IPS DF 6.9 (cell line): ENCODE data around the gene PCED1B.

Experiments used
- DNase-seq: peaks from one replicate; pipeline ENCODE4 v3.0.0-alpha.2; 2013; ENCODE audit warnings: low read depth, low spot score
- H3K27ac ChIP-seq: one replicate; pipeline ENCODE4 v1.5.1; 2013; ENCODE audit warnings: low read length, control low read depth
- H3K27me3 ChIP-seq: 2 replicates; pipeline ENCODE4 v1.6.1; 2013; ENCODE audit warnings: mild to moderate bottlenecking, low read length; ENCODE audit not compliant: control insufficient read depth, insufficient read depth
- H3K36me3 ChIP-seq: 2 replicates; pipeline ENCODE4 v1.6.1; 2013; ENCODE audit warnings: low read length; ENCODE audit not compliant: control insufficient read depth, insufficient read depth
- H3K4me1 ChIP-seq: 2 replicates; pipeline ENCODE4 v1.6.1; 2013; ENCODE audit warnings: low read length; ENCODE audit not compliant: control insufficient read depth, insufficient read depth
- H3K4me3 ChIP-seq: 2 replicates; pipeline ENCODE4 v1.5.1; 2013; ENCODE audit warnings: mild to moderate bottlenecking, low read length
- H3K9me3 ChIP-seq: 2 replicates; pipeline ENCODE4 v1.6.1; 2013; ENCODE audit warnings: low read length, inconsistent platforms; ENCODE audit not compliant: control insufficient read depth, insufficient read depth
- WGBS: extraction: QIAGEN DNeasy Blood & Tissue Kit; methylation state at CpG from one replicate; pipeline ENCODE4 v1.1.7; 2013; ENCODE audit warnings: mixed read lengths, missing lambda C conversion rate; ENCODE audit not compliant: insufficient read length, insufficient coverage; 5-methylcytosine and 5-hydroxymethylcytosine counted together

PCED1B gene

DNA sequence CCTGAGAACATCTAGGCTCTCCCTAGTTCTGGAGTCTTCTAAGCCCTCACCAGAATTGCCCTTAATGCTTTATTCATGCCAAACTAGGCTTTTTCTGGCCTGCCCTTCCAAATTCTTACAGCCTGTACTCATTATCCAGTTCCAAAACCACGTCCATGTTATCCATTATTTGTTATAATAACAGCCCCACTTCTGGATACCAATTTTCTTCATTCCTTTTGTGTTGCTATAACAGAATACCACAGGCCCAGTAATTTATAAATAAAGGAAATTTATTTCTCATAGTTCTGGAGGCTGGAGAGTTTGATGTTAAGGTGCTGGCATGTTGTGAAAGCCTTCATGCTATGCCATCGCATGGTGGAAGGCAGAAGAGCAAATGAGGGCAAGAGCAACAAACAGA, 68.3 kb downstream of the PCED1B start:
- no peak for DNase-seq
- Histone ChIP-seq H3K36me3 (no peaks in the 10 kb centered on the region), H3K4me3 (no peak overlapping the region), H3K27me3 (no peaks in the 10 kb centered on the region), H3K9me3 (no peaks in the 10 kb centered on the region), H3K4me1 (no peaks in the 10 kb centered on the region), H3K27ac (no peak overlapping the region)
- whole genome bisulfite sequencing = no CpG with 5 or more reads among the region's 2 CpGs

- no peaks in the 10 kb centered on the region for H3K36me3 ChIP-seq
- H3K27me3 ChIP-seq = no peaks in the 10 kb centered on the region
- DNase-seq = no peak
- H3K4me1 ChIP-seq = no peaks in the 10 kb centered on the region
- no CpG with 5 or more reads among the region's 3 CpGs for WGBS
- no peak overlapping the region for H3K4me3 ChIP-seq
- H3K9me3 ChIP-seq = no peaks in the 10 kb centered on the region
- no peak overlapping the region for H3K27ac ChIP-seq
Measured at GRCh38 chr12:47149146-47149545, 69.7 kb downstream of the PCED1B start.

GRCh38 chr12:47152095-47152494, 72.7 kb downstream of the PCED1B start:
- Histone ChIP-seq H3K4me1 (no peaks in the 10 kb centered on the region), H3K27ac (no peak overlapping the region), H3K4me3 (no peak overlapping the region), H3K27me3 (no peaks in the 10 kb centered on the region), H3K9me3 (no peaks in the 10 kb centered on the region), H3K36me3 (no peaks in the 10 kb centered on the region)
- no peak for DNase-seq
- no CpG with 5 or more reads among the region's 1 CpG for WGBS

- Histone ChIP-seq H3K4me3 (no peak overlapping the region), H3K4me1 (no peaks in the 10 kb centered on the region), H3K9me3 (no peaks in the 10 kb centered on the region), H3K27ac (no peak overlapping the region), H3K27me3 (no peaks in the 10 kb centered on the region), H3K36me3 (no peaks in the 10 kb centered on the region)
- DNase-seq = no peak
- no CpG with 5 or more reads among the region's 3 CpGs for WGBS
Measured at GRCh38 chr12:47155457-47156166, 76.2 kb downstream of the PCED1B start.

DNA sequence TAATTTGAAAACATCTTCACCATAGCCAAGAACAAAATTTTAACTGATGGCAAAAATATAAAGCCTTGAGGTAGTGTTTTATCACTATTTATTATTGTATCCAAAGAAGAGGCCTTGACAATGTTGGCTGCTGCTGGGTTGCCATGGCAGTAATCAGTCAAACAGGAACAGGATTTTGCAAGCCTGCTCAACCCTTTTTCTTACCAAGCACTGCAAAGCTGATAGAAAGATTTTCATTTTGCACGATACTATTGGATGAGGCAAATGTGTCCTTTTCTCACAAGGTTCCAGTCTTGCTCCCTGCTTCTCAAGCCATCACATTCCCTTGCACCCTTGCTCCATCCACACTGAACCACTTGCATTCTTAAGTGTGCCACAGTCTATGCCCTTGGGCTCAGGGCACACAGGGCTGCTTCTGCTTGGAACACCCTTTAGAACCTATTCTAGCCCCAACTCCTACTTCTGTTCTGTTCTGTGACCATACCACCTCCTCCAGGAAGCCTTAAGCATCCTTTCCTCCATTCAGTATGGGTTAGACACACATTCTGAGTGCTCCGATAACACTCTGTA, 76.8 kb downstream of the PCED1B start:
- DNase-seq = no peak
- H3K36me3 ChIP-seq = no peaks in the 10 kb centered on the region
- H3K27ac ChIP-seq = no peak overlapping the region
- H3K4me3 ChIP-seq = no peak overlapping the region
- WGBS = no CpG with 5 or more reads among the region's 2 CpGs
- no peaks in the 10 kb centered on the region for H3K9me3 ChIP-seq
- no peaks in the 10 kb centered on the region for H3K27me3 ChIP-seq
- no peaks in the 10 kb centered on the region for H3K4me1 ChIP-seq

DNA sequence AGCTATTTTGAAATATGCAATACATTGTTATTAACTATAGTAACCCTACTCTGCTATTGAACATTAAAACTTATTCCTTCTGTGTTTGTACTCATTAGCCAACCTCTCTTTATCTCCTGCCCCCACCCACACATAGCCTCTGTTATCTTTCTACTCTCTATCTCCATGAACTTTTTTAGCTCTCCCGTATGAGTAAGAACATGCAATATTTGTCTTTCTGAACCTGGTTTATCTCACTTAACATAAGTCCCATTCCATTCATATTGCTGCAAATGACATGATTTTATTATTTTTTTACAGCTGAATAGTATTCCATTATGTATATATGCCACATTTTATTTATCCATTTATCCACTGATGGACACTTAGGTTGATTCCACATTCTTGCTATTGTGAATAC, 79.4 kb downstream of the PCED1B start:
- WGBS = no CpG with 5 or more reads among the region's 1 CpG

GRCh38 chr12:47159348-47159747, 79.9 kb downstream of the PCED1B start:
- Histone ChIP-seq H3K9me3 (no peaks in the 10 kb centered on the region), H3K4me3 (no peak overlapping the region), H3K27me3 (no peaks in the 10 kb centered on the region), H3K36me3 (no peaks in the 10 kb centered on the region), H3K4me1 (no peaks in the 10 kb centered on the region), H3K27ac (no peak overlapping the region)
- no CpG with 5 or more reads among the region's 1 CpG for WGBS
- DNase-seq = no peak

More for the DNA sequence above, 79.4 kb downstream of the PCED1B start:
- H3K9me3 ChIP-seq = no peaks in the 10 kb centered on the region
- no peaks in the 10 kb centered on the region for H3K4me1 ChIP-seq
- H3K27me3 ChIP-seq = no peaks in the 10 kb centered on the region
- H3K4me3 ChIP-seq = no peak overlapping the region
- H3K27ac ChIP-seq = no peak overlapping the region
- no peaks in the 10 kb centered on the region for H3K36me3 ChIP-seq
- no peak for DNase-seq

DNA sequence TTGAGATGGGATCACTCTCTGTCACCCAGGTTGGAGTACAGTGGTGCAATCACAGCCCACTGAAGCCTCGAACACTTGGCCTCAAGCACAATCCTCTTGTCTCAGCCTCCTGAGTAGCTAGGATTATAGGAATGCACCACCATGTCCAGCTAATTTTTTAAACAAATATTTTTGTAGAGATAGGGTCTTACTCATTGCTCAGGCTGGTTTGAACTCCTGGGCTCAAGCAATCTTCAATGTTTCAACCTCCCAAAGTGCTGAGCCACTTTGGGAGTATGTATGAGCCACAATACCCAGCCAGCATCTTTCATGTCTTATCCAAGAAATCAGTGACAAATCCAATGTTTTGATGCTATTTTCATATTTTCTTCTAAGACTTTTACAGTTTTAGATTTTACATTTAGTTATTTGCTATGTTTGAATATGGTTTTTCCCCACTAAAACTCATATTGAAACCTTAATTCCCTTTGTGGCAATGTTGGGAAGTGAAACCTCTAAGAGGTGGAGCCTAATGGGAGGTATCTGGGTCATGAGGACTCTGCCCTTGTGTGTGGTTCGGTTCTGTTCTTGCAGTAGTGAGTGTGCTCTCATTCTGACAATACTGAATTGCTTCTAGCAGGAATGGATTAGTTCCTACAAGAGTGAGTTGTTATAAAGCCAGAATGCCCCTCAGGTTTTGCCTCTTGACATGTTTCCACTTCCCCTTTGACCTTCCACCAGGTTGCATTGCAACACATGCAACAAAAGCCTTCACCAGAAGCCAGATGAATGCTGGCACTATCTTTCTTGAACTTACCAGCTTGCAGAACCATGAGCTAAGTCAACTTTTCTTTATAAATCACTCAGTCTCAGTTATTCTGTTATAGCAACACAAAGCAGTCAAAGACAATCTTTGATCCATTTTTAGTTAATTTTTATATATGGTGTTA, 81.2 kb downstream of the PCED1B start:
- no peak overlapping the region for H3K4me3 ChIP-seq
- DNase-seq = no peak
- no peak overlapping the region for H3K27ac ChIP-seq
- no peaks in the 10 kb centered on the region for H3K27me3 ChIP-seq
- no peaks in the 10 kb centered on the region for H3K36me3 ChIP-seq
- no CpG with 5 or more reads among the region's 2 CpGs for WGBS
- H3K9me3 ChIP-seq = no peaks in the 10 kb centered on the region
- H3K4me1 ChIP-seq = no peaks in the 10 kb centered on the region

DNA sequence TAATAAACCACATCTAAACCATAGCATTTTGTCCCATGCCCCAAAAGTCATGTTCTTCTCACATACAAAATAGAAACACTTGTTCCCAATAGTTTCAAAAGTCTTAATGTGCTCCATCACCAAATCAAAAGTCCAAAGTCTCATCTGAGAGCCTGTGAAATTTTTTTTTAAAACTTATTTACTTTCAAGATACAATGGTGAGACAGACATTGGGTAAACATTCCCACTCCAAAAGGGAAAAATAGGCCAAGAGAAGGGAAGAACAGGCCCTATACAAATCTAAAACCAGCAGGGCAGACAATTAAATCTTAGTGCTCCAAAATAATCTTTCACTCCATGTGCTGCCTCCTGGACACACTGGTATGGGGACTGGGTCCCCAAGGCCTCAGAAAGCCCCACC, 84.7 kb downstream of the PCED1B start:
- no peaks in the 10 kb centered on the region for H3K9me3 ChIP-seq
- H3K4me1 ChIP-seq = no peaks in the 10 kb centered on the region
- H3K27me3 ChIP-seq = no peaks in the 10 kb centered on the region
- H3K4me3 ChIP-seq = no peak overlapping the region
- H3K27ac ChIP-seq = no peak overlapping the region
- no peak for DNase-seq
- no peaks in the 10 kb centered on the region for H3K36me3 ChIP-seq

DNA sequence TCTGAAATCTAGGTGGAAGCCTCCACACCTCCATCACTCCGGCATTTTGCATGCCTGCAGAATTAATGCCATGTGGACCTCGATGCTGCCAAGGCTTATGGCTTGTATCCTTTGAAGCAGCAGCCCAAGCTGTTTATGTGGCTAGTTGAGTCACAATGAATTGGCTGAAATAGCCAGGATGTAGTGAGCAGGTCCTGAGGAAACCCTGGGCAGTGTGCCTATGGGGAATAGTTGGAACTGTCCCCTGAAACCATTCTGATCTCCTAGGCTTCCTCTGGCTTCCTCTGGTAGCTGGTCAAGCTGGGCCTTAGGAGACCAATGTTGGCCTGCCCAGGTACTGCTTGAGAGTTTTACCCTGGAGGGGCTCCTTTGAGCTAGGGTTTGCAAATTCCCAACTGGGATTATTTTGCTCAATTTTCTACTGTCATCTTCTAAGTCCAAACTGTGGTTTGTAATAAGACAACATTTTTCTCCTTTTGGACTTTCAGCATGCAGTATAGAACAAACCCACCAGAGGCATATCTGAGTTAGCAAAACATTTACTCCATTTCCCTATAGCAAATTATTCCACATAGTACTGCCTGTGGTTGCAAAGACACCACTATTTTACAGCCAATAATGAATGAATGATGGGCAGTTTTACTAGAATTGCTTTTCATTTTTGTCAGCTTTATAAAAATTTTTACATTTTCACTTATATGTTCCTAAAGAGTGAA, 85.5 kb downstream of the PCED1B start:
- no peak for DNase-seq
- H3K36me3 ChIP-seq = no peaks in the 10 kb centered on the region
- no peaks in the 10 kb centered on the region for H3K9me3 ChIP-seq
- no peak overlapping the region for H3K27ac ChIP-seq
- WGBS = no CpG with 5 or more reads among the region's 2 CpGs
- no peak overlapping the region for H3K4me3 ChIP-seq
- no peaks in the 10 kb centered on the region for H3K4me1 ChIP-seq
- no peaks in the 10 kb centered on the region for H3K27me3 ChIP-seq
